HG03139 (cell line): ENCODE measurements around the gene PEMT.

Experiments
- ATAC-seq: cut with Tn5 transposase; IDR thresholded peaks from one replicate; pipeline ENCODE4 v1.9.1; 2021; ENCODE audit not compliant: unreplicated experiment

PEMT gene

DNA sequence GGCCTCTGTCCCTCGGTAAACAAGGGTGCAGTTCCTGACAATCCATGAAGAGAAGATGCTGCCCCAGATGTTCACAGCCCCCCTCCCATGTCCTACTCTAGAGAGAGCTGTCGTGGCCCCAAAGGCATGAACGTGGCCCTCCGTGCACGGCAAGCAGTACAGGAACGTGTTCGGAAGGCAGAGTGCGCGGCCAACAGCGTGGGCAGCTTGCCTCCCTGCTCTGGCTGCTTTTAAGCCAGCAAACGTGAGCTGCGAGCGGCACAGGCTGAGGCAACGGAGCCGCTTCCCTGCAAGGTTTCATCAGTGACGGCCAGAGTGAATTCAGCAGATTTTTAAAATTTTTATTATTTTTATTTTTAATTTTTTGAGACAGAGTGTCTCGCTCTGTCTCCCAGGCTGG lies 37.2 kb downstream of the PEMT start:
- no peak for ATAC-seq

GRCh38 chr17:17553217-17554195 lies 38.0 kb downstream of the PEMT start:
- no peak for ATAC-seq

- ATAC-seq = no peak
Measured at GRCh38 chr17:17552351-17553216, 38.9 kb downstream of the PEMT start.

DNA sequence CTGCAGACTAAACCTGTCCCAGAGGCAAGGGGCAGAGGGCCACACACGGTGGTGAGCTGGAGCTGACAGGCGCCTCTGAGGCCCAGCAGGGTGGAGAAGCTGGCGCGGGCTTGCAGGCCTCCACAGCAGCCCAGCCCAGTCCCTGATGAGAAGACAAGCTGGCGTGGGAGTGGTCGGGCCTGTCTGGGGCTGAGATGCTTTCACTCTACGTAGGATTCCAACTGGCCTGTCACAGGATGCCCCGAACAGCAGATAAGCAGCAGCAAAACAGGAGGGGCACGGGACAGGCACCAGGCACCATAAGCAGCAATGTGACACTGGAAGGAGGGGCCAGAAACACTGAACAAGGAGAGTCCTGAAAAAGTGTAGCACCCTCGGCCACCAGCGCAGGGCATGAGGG lies 40.1 kb downstream of the PEMT start:
- no peak for ATAC-seq

GRCh38 chr17:17549732-17550366 lies 41.7 kb downstream of the PEMT start:
- no peak for ATAC-seq

DNA sequence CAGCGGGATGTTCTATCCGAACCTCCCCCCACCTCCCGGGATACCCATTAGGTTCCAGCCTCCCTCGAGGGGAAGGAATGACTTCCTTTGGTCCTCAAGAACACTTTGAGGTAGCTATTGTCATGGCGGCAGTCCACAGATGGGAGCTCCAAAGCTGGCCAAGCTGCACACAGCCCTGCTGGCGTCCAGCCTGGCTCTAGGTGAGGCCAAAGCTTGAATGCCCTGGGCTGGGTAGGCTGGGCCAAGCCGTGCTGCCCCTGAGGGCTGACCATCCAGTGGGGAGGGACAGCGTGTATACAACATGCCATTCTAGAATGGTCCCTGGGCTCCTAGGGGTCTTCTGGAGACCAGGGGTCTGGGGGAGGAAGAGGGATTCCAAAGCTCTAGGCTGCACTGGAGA lies 43.5 kb downstream of the PEMT start:
- no peak for ATAC-seq

- ATAC-seq = no peak
Measured at GRCh38 chr17:17547210-17547764, 44.2 kb downstream of the PEMT start.

GRCh38 chr17:17546399-17547185 lies 44.9 kb downstream of the PEMT start:
- no peak for ATAC-seq

- ATAC-seq = no peak
Measured at GRCh38 chr17:17545984-17546383, 45.5 kb downstream of the PEMT start.

GRCh38 chr17:17545031-17545820 lies 46.3 kb downstream of the PEMT start:
- no peak for ATAC-seq

GRCh38 chr17:17542906-17543635 lies 48.4 kb downstream of the PEMT start:
- ATAC-seq = no peak

- no peak for ATAC-seq
Measured at GRCh38 chr17:17541640-17542001, 49.9 kb downstream of the PEMT start.

- ATAC-seq = no peak
Measured at GRCh38 chr17:17540935-17541639, 50.4 kb downstream of the PEMT start.

GRCh38 chr17:17540278-17540906 lies 51.1 kb downstream of the PEMT start:
- no peak for ATAC-seq

- no peak for ATAC-seq
Measured at GRCh38 chr17:17539591-17539990, 51.9 kb downstream of the PEMT start.

- ATAC-seq = no peak
Measured at GRCh38 chr17:17538417-17539391, 52.8 kb downstream of the PEMT start.
